Smooth muscle cell (in vitro differentiated cells): Measurements from ENCODE around the gene LRRC4C. TPM values are rescaled to one million over a fixed set of nuclear protein-coding genes. Genes with fewer than 3 reads are reported as not detected.

Experiments
- DNase-seq: peaks from one replicate; lab custom pipeline; 2025; ENCODE audit not compliant: unreplicated experiment; lab: John Stamatoyannopoulos, UW
- H2AFZ ChIP-seq: fragments of 200-600 bp; sonication (generic); 2 replicates; pipeline ENCODE4 v1.6.0; 2016; ENCODE audit warnings: antibody characterized with exemption, low read depth, mild to moderate bottlenecking
- H3F3A ChIP-seq: fragments of 200-600 bp; sonication (generic); 2 replicates; pipeline ENCODE4 v1.6.0; 2017; ENCODE audit warnings: antibody characterized with exemption, low read depth
- H3K27ac ChIP-seq: fragments of 200-600 bp; sonication (generic); 2 replicates; pipeline ENCODE4 v1.5.1; 2016; ENCODE audit warnings: low read depth, mild to moderate bottlenecking
- H3K27me3 ChIP-seq: fragments of 200-600 bp; sonication (generic); 2 replicates; pipeline ENCODE4 v1.6.1; 2016; ENCODE audit warnings: low read depth, mild to moderate bottlenecking
- H3K36me3 ChIP-seq: fragments of 200-600 bp; sonication (generic); 2 replicates; pipeline ENCODE4 v1.5.1; 2016; ENCODE audit warnings: low read depth
- H3K4me1 ChIP-seq: fragments of 200-600 bp; sonication (generic); 2 replicates; pipeline ENCODE4 v1.5.1; 2016; ENCODE audit warnings: low read depth
- H3K4me2 ChIP-seq: fragments of 200-600 bp; sonication (generic); 2 replicates; pipeline ENCODE4 v1.6.0; 2016; ENCODE audit warnings: mild to moderate bottlenecking
- H3K4me3 ChIP-seq: fragments of 200-600 bp; sonication (generic); 2 replicates; pipeline ENCODE4 v1.5.1; 2016; ENCODE audit warnings: mild to moderate bottlenecking
- H3K79me2 ChIP-seq: fragments of 200-600 bp; sonication (generic); 2 replicates; pipeline ENCODE4 v1.6.0; 2016; ENCODE audit warnings: low read depth, mild to moderate bottlenecking
- H3K9ac ChIP-seq: fragments of 200-600 bp; sonication (generic); 2 replicates; pipeline ENCODE4 v1.6.0; 2016; ENCODE audit warnings: low read depth
- H3K9me3 ChIP-seq: fragments of 200-600 bp; sonication (generic); replicated peaks from 2 replicates; pipeline ENCODE4 v1.5.1; 2016; ENCODE audit warnings: low read depth
- H4K20me1 ChIP-seq: fragments of 200-600 bp; sonication (generic); 2 replicates; pipeline ENCODE4 v1.6.0; 2016; ENCODE audit warnings: low read depth
- CTCF ChIP-seq: fragments of 200-600 bp; sonication (generic); IDR thresholded peaks from 2 replicates; pipeline ENCODE4 v1.5.1; 2017; ENCODE audit warnings: borderline replicate concordance, mild to moderate bottlenecking, antibody characterized with exemption; ENCODE audit not compliant: insufficient read depth, poor library complexity, severe bottlenecking
- WGBS: methylation state at CpG from one replicate; pipeline ENCODE4 v1.1.7; 2016; ENCODE audit warnings: low lambda C conversion rate; 5-methylcytosine and 5-hydroxymethylcytosine counted together
- polyA plus RNA-seq: library from polyadenylated mRNA; unstranded; fragments of >200 nt; fragmentation: Nextera tagmentation; extraction: Ambion mirVana; gene quantifications from 2 replicates; pipeline ENCODE4 v1.2.1, GENCODE V29; 2016
- total RNA-seq: library from RNA; depleted of rRNA; stranded (reverse); fragments of >200 nt; gene quantifications from 2 replicates; pipeline ENCODE4 v1.2.3, GENCODE V29; 2014

The LRRC4C gene
- total and polyA plus RNA-seq, 2 experiments from 2014 or later, result 7.3 to 10.1 TPM

GRCh38 chr11:40241524-40242051, 1217.9 kb downstream of the LRRC4C start:
- Histone ChIP-seq H3K4me1 (peaks cover 17% of the 10 kb centered on the region), H4K20me1 (no peaks in the 10 kb centered on the region), H3K4me3 (no peak overlapping the region), H3K4me2 (peak overlapping the region; percentile 75), H3K36me3 (no peaks in the 10 kb centered on the region), H3K27me3 (no peaks in the 10 kb centered on the region), H3K79me2 (no peaks in the 10 kb centered on the region), H3K27ac (peak overlapping the region; percentile 92), H3K9me3 (no peaks in the 10 kb centered on the region), H2AFZ (peak overlapping the region; percentile 89), H3K9ac (peak overlapping the region; percentile 53), H3F3A (peaks cover 19% of the 10 kb centered on the region)
- no peak for TF ChIP-seq CTCF
- no peak for DNase-seq

- Histone ChIP-seq H3K9me3 (no peaks in the 10 kb centered on the region), H3K36me3 (no peaks in the 10 kb centered on the region), H3F3A (peaks cover 19% of the 10 kb centered on the region), H4K20me1 (no peaks in the 10 kb centered on the region), H3K9ac (no peak overlapping the region), H3K4me2 (peak overlapping the region; percentile 57), H3K4me1 (peaks cover 17% of the 10 kb centered on the region), H2AFZ (no peak overlapping the region), H3K79me2 (no peaks in the 10 kb centered on the region), H3K27me3 (no peaks in the 10 kb centered on the region), H3K27ac (peak overlapping the region; percentile 92), H3K4me3 (no peak overlapping the region)
- 10% methylated on average over 2 of the region's 2 CpGs for WGBS
- no peak for TF ChIP-seq CTCF
- DNase-seq, result no peak
Measured at GRCh38 chr11:40240284-40240683, 1219.2 kb downstream of the LRRC4C start.

DNA sequence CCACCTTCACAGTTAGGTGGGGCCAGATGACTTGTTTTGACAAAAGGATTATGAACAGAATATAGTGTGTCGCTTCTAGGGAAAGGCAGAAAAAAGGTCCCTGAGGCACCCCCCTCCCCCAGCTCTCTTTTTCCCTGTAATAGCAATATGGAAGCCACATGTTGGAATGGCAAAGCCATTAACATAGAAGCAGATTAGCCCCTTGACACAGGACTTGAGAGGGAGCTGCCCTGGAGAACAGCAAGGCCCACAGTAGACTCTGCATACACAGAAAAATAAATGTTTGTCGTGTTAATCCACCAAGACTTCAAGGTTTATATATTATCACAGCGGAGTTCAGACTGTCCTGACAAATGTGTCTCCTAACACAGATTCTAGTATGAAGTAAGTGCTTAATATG, 1222.9 kb downstream of the LRRC4C start:
- Histone ChIP-seq H3F3A (peaks cover 8% of the 10 kb centered on the region), H3K36me3 (no peaks in the 10 kb centered on the region), H3K4me3 (no peak overlapping the region), H3K27ac (no peak overlapping the region), H2AFZ (no peak overlapping the region), H3K79me2 (peaks cover 10% of the 10 kb centered on the region), H3K4me1 (peaks cover 8% of the 10 kb centered on the region), H3K4me2 (no peak overlapping the region), H3K9me3 (no peaks in the 10 kb centered on the region), H3K27me3 (no peaks in the 10 kb centered on the region), H4K20me1 (no peaks in the 10 kb centered on the region), H3K9ac (no peak overlapping the region)
- 81% methylated on average over 3 of the region's 3 CpGs for WGBS
- no peak for TF ChIP-seq CTCF
- DNase-seq, result no peak

GRCh38 chr11:40235841-40236240, 1223.6 kb downstream of the LRRC4C start:
- Histone ChIP-seq H4K20me1 (no peaks in the 10 kb centered on the region), H3K27me3 (no peaks in the 10 kb centered on the region), H3K9ac (no peak overlapping the region), H3K4me1 (peaks cover under 1% of the 10 kb centered on the region), H3K4me3 (no peak overlapping the region), H3K27ac (no peak overlapping the region), H3K9me3 (no peaks in the 10 kb centered on the region), H3K79me2 (peaks cover 12% of the 10 kb centered on the region), H3F3A (peaks cover under 1% of the 10 kb centered on the region), H2AFZ (no peak overlapping the region), H3K4me2 (no peak overlapping the region), H3K36me3 (no peaks in the 10 kb centered on the region)
- DNase-seq, result no peak
- no peak for TF ChIP-seq CTCF
- WGBS, result 81% methylated on average over 3 of the region's 3 CpGs
